ENCODE data around the gene ONECUT3. TPM values are rescaled to one million over a fixed set of nuclear protein-coding genes. Genes with fewer than 3 reads are reported as not detected.
"Not testable (repeated sequence)": the region's sequence is repeated elsewhere in the genome, so short reads cannot be mapped to it uniquely, and the experiment has no call there.

ONECUT3 gene
- not detected for polyA plus RNA-seq (2012; ENCODE audit: missing spikeins)

- no peak for FAIRE-seq
- no peak for DNase-seq (ENCODE audit: insufficient read length)
- no peak for TF ChIP-seq TAF1 (IDR thresholded peaks at IDR 0.05; ENCODE audit: borderline replicate concordance, low read depth, low read length)
- TF ChIP-seq POLR2AphosphoS5 (IDR thresholded peaks at IDR 0.05; ENCODE audit: low read depth, low read length), result no peak
Measured at GRCh38 chr19:1752757-1753728, at the start of gene ONECUT3. ONECUT3 (plus strand) TSS chr19:1753506; CDS start chr19:1753663, 157 bp downstream.

DNA sequence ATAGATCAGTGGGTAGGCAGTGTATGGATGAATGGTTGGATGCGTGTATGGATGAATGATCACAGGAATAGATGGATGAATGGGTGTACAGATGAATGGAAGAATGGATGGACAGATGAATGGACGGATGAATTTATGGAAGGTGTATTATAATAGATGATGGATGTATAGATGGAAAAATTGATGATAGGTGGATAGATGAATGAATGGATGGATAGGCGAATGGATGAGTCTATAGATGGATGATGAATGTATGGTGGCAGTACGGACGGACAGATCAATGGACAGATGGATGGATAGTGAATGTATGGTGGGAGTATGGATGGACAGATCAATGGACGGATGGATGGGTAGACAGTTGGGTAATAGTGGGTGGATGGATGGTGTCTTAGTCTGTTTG is 49.0 kb upstream of the ONECUT3 start:
- TF ChIP-seq POLR2A (IDR thresholded peaks at IDR 0.05; ENCODE audit: low read depth, low read length) (no peak), POLR2AphosphoS5 (IDR thresholded peaks at IDR 0.05; ENCODE audit: low read depth, low read length) (no peak), TAF1 (IDR thresholded peaks at IDR 0.05; ENCODE audit: borderline replicate concordance, low read depth, low read length) (no peak)
- FAIRE-seq, result no peak
- no peak for DNase-seq (ENCODE audit: insufficient read length)

- FAIRE-seq (no peak), DNase-seq (ENCODE audit: insufficient read length) (no peak)
- TF ChIP-seq TAF1 (IDR thresholded peaks at IDR 0.05; ENCODE audit: borderline replicate concordance, low read depth, low read length) (no peak), POLR2A (IDR thresholded peaks at IDR 0.05; ENCODE audit: low read depth, low read length) (no peak), POLR2AphosphoS5 (IDR thresholded peaks at IDR 0.05; ENCODE audit: low read depth, low read length) (no peak)
Measured at GRCh38 chr19:1705367-1705766, 47.9 kb upstream of the ONECUT3 start.

GRCh38 chr19:1706646-1707045 is 46.7 kb upstream of the ONECUT3 start:
- not testable (repeated sequence) for DNase-seq (ENCODE audit: insufficient read length); FAIRE-seq

- no peak for FAIRE-seq
- TF ChIP-seq POLR2A (IDR thresholded peaks at IDR 0.05; ENCODE audit: low read depth, low read length) (no peak), POLR2AphosphoS5 (IDR thresholded peaks at IDR 0.05; ENCODE audit: low read depth, low read length) (no peak), TAF1 (IDR thresholded peaks at IDR 0.05; ENCODE audit: borderline replicate concordance, low read depth, low read length) (no peak)
Measured at GRCh38 chr19:1707240-1707639, 46.1 kb upstream of the ONECUT3 start.

DNA sequence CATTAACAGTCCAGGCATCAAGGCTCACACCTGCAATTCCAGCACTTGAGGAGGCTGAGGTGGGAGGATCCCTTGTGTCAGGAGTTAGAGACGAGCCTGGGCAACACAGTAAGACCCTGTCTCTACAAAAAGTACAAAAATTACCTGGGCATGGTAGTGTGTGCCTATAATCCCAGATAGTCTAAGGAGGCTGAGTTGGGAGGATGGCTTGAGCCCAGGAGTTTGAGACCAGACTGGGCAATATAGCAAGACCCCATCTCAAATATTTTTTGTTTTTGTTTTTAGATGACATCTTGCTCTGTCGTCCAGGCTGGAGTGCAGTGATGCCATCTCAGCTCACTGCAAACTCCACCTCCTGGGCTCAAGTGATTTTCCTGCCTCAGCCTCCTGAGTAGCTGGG is 40.1 kb upstream of the ONECUT3 start:
- no peak for TF ChIP-seq POLR2A (IDR thresholded peaks at IDR 0.05; ENCODE audit: low read depth, low read length)
- DNase-seq (ENCODE audit: insufficient read length) (no peak), FAIRE-seq (no peak)

More at GRCh38 chr19:1707240-1707639, 46.1 kb upstream of the ONECUT3 start:
- DNase-seq (ENCODE audit: insufficient read length), result no peak

- FAIRE-seq, result no peak
- no peak for DNase-seq (ENCODE audit: insufficient read length)
- TF ChIP-seq TAF1 (IDR thresholded peaks at IDR 0.05; ENCODE audit: borderline replicate concordance, low read depth, low read length) (no peak), POLR2A (IDR thresholded peaks at IDR 0.05; ENCODE audit: low read depth, low read length) (no peak), POLR2AphosphoS5 (IDR thresholded peaks at IDR 0.05; ENCODE audit: low read depth, low read length) (no peak)
Measured at GRCh38 chr19:1715540-1715939, 37.8 kb upstream of the ONECUT3 start.

- no peak for FAIRE-seq
- no peak for DNase-seq (ENCODE audit: insufficient read length)
- TF ChIP-seq POLR2AphosphoS5 (IDR thresholded peaks at IDR 0.05; ENCODE audit: low read depth, low read length) (no peak), POLR2A (IDR thresholded peaks at IDR 0.05; ENCODE audit: low read depth, low read length) (no peak), TAF1 (IDR thresholded peaks at IDR 0.05; ENCODE audit: borderline replicate concordance, low read depth, low read length) (no peak)
Measured at GRCh38 chr19:1717200-1717969, 35.9 kb upstream of the ONECUT3 start.

DNA sequence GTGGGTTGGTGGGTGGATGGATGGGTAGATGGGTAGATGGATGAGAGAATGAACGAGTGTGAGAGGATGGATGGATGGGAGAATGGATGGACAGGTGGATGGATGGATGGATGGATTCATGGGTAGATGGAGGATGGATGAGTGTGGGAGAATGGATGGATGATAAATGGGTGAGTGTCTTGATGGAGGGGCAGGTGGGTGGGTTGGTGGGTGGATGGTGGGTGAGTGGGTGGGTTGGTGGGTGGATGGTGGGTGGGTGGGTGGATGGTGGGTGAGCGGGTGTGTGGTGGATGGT is 35.4 kb upstream of the ONECUT3 start:
- no peak for DNase-seq (ENCODE audit: insufficient read length)
- no peak for TF ChIP-seq POLR2AphosphoS5 (IDR thresholded peaks at IDR 0.05; ENCODE audit: low read depth, low read length)
- no peak for FAIRE-seq

DNA sequence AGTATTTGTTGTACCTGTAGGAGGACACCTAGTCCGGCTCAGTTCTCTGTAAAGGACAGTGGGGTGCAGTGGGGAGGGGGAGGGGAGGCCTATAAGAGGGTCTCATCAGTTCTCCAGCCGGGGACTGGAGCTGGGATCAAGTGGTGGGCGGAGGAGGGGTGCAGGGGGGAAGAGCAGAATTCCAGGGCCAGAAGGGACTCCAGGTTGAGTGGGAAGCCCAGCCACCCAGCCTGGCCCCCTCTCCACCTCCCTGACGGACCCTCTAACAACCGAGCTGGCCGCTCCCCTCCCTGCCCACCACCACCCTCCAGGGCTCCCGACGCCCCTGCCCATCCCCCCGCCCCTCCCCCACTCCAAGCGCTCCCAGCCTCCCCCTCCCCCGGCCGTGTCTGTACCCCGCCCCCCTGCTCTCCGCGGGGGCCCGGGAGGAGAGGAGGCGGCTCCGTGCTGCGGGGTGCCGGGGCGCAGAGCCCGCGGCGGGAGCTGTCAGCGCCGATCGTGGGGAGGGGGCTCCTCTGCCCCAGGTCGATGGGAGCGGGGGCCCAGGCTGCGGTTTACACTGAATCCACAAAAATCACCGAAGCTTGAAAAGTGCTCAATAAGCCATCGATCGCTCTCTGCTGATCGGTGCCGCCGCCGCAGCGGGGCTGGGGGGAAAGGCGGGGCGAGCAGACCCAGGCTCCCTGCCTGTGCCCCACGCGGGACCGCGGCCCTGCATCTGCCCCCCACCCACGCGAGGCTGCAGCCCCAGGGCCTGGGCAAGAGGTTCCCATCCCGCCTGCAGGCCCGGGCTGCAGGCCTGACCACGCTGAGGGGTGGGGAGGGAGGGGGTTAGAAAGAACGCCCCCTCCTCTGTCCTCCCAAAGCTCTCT is 34.6 kb upstream of the ONECUT3 start:
- DNase-seq (ENCODE audit: insufficient read length), result no peak
- TF ChIP-seq POLR2AphosphoS5 (IDR thresholded peaks at IDR 0.05; ENCODE audit: low read depth, low read length) (no peak), TAF1 (IDR thresholded peaks at IDR 0.05; ENCODE audit: borderline replicate concordance, low read depth, low read length) (no peak), POLR2A (IDR thresholded peaks at IDR 0.05; ENCODE audit: low read depth, low read length) (no peak)
- no peak for FAIRE-seq

DNA sequence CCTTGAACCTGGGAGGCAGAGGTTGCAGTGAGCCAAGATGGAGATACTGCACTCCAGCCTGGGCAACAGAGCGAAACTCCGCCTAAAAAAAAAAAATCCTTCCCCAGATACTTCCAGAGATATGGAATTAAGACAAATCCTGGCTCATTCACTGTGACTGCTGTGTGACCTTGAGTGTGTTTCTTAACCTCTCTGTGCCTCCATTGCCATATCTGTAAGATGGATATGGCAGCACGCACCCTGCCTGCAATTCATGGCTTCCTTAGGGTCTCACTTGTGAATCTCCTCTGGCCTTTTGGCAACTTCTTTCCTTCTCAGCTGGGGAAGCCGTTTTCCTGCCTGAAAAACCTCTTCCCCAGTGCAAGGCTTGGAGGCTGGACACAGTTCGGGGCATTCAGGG is 33.8 kb upstream of the ONECUT3 start:
- no peak for FAIRE-seq
- DNase-seq (ENCODE audit: insufficient read length), result no peak
- TF ChIP-seq POLR2AphosphoS5 (IDR thresholded peaks at IDR 0.05; ENCODE audit: low read depth, low read length) (no peak), POLR2A (IDR thresholded peaks at IDR 0.05; ENCODE audit: low read depth, low read length) (no peak), TAF1 (IDR thresholded peaks at IDR 0.05; ENCODE audit: borderline replicate concordance, low read depth, low read length) (no peak)

Measured in GM12892 (cell line).